DND-41 (cell line): Measurements from ENCODE around the gene PPP1R14C.
"Not testable (repeated sequence)": the region's sequence is repeated elsewhere in the genome, so short reads cannot be mapped to it uniquely, and the experiment has no call there.

Source experiments
- ATAC-seq: fragments of 200-7000 bp; cut with Tn5 transposase; 3 replicates; pipeline ENCODE4 v1.9.1; 2021; ENCODE audit warnings: low read depth; ENCODE audit not compliant: insufficient read depth
- DNase-seq: peaks from one replicate; pipeline ENCODE4 v3.0.0-alpha.2; 2020
- H2AFZ ChIP-seq: 2 replicates; pipeline ENCODE4 v1.6.0; 2012; ENCODE audit warnings: low read depth, low read length
- H3K27ac ChIP-seq: 2 replicates; pipeline ENCODE4 v1.5.1; 2012; ENCODE audit warnings: low read length, inconsistent platforms
- H3K27me3 ChIP-seq: fragments of 200-600 bp; sonication (generic); 2 replicates; pipeline ENCODE4 v1.6.0; 2012; ENCODE audit warnings: low read length, mild to moderate bottlenecking, inconsistent platforms; ENCODE audit not compliant: insufficient read depth, poor library complexity
- H3K36me3 ChIP-seq: 2 replicates; pipeline ENCODE4 v1.5.1; 2012; ENCODE audit warnings: low read length, inconsistent platforms; ENCODE audit not compliant: insufficient read depth
- H3K4me1 ChIP-seq: 2 replicates; pipeline ENCODE4 v1.5.1; 2012; ENCODE audit warnings: mild to moderate bottlenecking, low read length; ENCODE audit not compliant: insufficient read depth
- H3K4me2 ChIP-seq: 2 replicates; pipeline ENCODE4 v1.6.0; 2012; ENCODE audit warnings: mild to moderate bottlenecking, moderate library complexity, low read length, inconsistent platforms; ENCODE audit not compliant: insufficient read depth
- H3K4me3 ChIP-seq, 2 experiments: fragments of 200-600 bp in 1 of 2; shearing (Covaris generic) in 1 of 2; 2 replicates each; pipeline ENCODE4 v1.5.1; 2012 to 2016; ENCODE audit warnings: inconsistent platforms in 2 of 2, low read length in 2 of 2, mild to moderate bottlenecking in 2 of 2, low read depth in 1 of 2, moderate library complexity in 1 of 2
- H3K79me2 ChIP-seq: 2 replicates; pipeline ENCODE4 v1.6.0; 2012; ENCODE audit warnings: low read length, inconsistent platforms; ENCODE audit not compliant: insufficient read depth
- H3K9ac ChIP-seq: 2 replicates; pipeline ENCODE4 v1.6.0; 2012; ENCODE audit warnings: low read depth, mild to moderate bottlenecking, inconsistent platforms, low read length, moderate library complexity
- H3K9me3 ChIP-seq: 2 replicates; pipeline ENCODE4 v1.5.1; 2012; ENCODE audit warnings: low read length, moderate library complexity, mild to moderate bottlenecking, inconsistent platforms; ENCODE audit not compliant: insufficient read depth, severe bottlenecking
- H4K20me1 ChIP-seq: 2 replicates; pipeline ENCODE4 v1.6.0; 2012; ENCODE audit warnings: low read length; ENCODE audit not compliant: insufficient read depth
- CTCF ChIP-seq: IDR thresholded peaks from 2 replicates; pipeline ENCODE4 v1.5.1; 2012; ENCODE audit warnings: borderline replicate concordance, low read length, moderate library complexity, mild to moderate bottlenecking; ENCODE audit not compliant: poor library complexity, severe bottlenecking; ENCODE audit errors: extremely low read depth
- EZH2 ChIP-seq: IDR thresholded peaks from 3 replicates; pipeline ENCODE4 v1.6.1; 2012; ENCODE audit warnings: borderline replicate concordance, low read depth, mild to moderate bottlenecking, moderate library complexity, low read length, inconsistent platforms; ENCODE audit not compliant: severe bottlenecking

PPP1R14C gene

GRCh38 chr6:150133686-150134085 lies 9.2 kb upstream of the PPP1R14C start:
- no peak for TF ChIP-seq EZH2
- no peak for TF ChIP-seq CTCF
- no peak overlapping the region for H3K4me3 ChIP-seq
- H2AFZ ChIP-seq: no peak overlapping the region
- H3K27me3 ChIP-seq: peaks cover 11% of the 10 kb centered on the region
- H3K9ac ChIP-seq: no peak overlapping the region
- no peaks in the 10 kb centered on the region for H3K36me3 ChIP-seq
- no peak overlapping the region for H3K4me2 ChIP-seq
- H3K4me1 ChIP-seq: no peaks in the 10 kb centered on the region
- H3K79me2 ChIP-seq: no peaks in the 10 kb centered on the region
- ATAC-seq: no peak
- H3K27ac ChIP-seq: no peak overlapping the region
- no peaks in the 10 kb centered on the region for H4K20me1 ChIP-seq
- H3K9me3 ChIP-seq: no peaks in the 10 kb centered on the region
- DNase-seq: no peak

GRCh38 chr6:150134280-150134920 lies 8.4 kb upstream of the PPP1R14C start:
- no peak for TF ChIP-seq CTCF
- TF ChIP-seq EZH2: no peak
- H3K9ac ChIP-seq: no peak overlapping the region
- no peaks in the 10 kb centered on the region for H3K4me1 ChIP-seq
- H3K4me2 ChIP-seq: no peak overlapping the region
- H4K20me1 ChIP-seq: no peaks in the 10 kb centered on the region
- H3K36me3 ChIP-seq: no peaks in the 10 kb centered on the region
- DNase-seq (no peak), ATAC-seq (no peak)
- H2AFZ ChIP-seq: no peak overlapping the region
- H3K79me2 ChIP-seq: no peaks in the 10 kb centered on the region
- H3K4me3 ChIP-seq: no peak overlapping the region
- peaks cover 14% of the 10 kb centered on the region for H3K27me3 ChIP-seq
- no peak overlapping the region for H3K27ac ChIP-seq
- H3K9me3 ChIP-seq: no peaks in the 10 kb centered on the region

- DNase-seq, H3K4me3 ChIP-seq, H3K79me2 ChIP-seq, H3K36me3 ChIP-seq, H3K4me1 ChIP-seq, H3K9me3 ChIP-seq, H3K4me2 ChIP-seq, H2AFZ ChIP-seq, H4K20me1 ChIP-seq, H3K9ac ChIP-seq, H3K27ac ChIP-seq, ATAC-seq: not testable (repeated sequence)
- peaks cover 15% of the 10 kb centered on the region for H3K27me3 ChIP-seq
These were observed 5.1 kb upstream of the PPP1R14C start for GRCh38 chr6:150137711-150138110.

- no peaks in the 10 kb centered on the region for H4K20me1 ChIP-seq
- no peak overlapping the region for H3K9ac ChIP-seq
- H3K9me3 ChIP-seq: no peaks in the 10 kb centered on the region
- ATAC-seq (no peak), DNase-seq (no peak)
- H3K27ac ChIP-seq: no peak overlapping the region
- no peaks in the 10 kb centered on the region for H3K4me1 ChIP-seq
- TF ChIP-seq CTCF (no peak), EZH2 (no peak)
- H2AFZ ChIP-seq: no peak overlapping the region
- H3K79me2 ChIP-seq: no peaks in the 10 kb centered on the region
- no peak overlapping the region for H3K4me2 ChIP-seq
- H3K4me3 ChIP-seq: no peak overlapping the region
- peaks cover 15% of the 10 kb centered on the region for H3K27me3 ChIP-seq
- H3K36me3 ChIP-seq: no peaks in the 10 kb centered on the region
These were observed 4.2 kb upstream of the PPP1R14C start for GRCh38 chr6:150138638-150139037.
